Liver (tissue), 3 donors: ENCODE results near the gene CACNA1I.

Source experiments
- GABPA ChIP-seq, 2 donors: IDR thresholded peaks in 1 of 2; conservative IDR thresholded peaks in 1 of 2; 2 replicates each; pipeline ENCODE4 v1.6.1; 2016; ENCODE audit warnings: antibody characterized with exemption in 2 of 2, mild to moderate bottlenecking in 1 of 2, moderate library complexity in 1 of 2
- RXRA ChIP-seq, 2 donors: IDR thresholded peaks; 2 replicates each; pipeline ENCODE4 v1.6.1; 2017 to 2018; ENCODE audit warnings: antibody characterized with exemption in 2 of 2, mild to moderate bottlenecking in 1 of 2
- YY1 ChIP-seq: IDR thresholded peaks from 2 replicates; pipeline ENCODE4 v1.6.1; 2016; ENCODE audit warnings: antibody characterized with exemption, mild to moderate bottlenecking
- TF ChIP-seq, protein P1 (sequence below): fragments of 150-350 bp; IDR thresholded peaks from 2 replicates; pipeline ENCODE4 v1.5.1; 2017; ENCODE audit warnings: improper control_type of control experiment, low read depth, low read length; ENCODE audit not compliant: missing input control
- TF ChIP-seq, protein P2 (sequence below): IDR thresholded peaks from 2 replicates; pipeline ENCODE4 v1.6.1; 2016; ENCODE audit warnings: antibody characterized with exemption, mild to moderate bottlenecking
- TF ChIP-seq, protein P3 (sequence below): IDR thresholded peaks from 2 replicates; pipeline ENCODE4 v1.6.1; 2016; ENCODE audit warnings: antibody characterized with exemption
- donor health status: healthy.
- donor health status: healthy.

DNA sequence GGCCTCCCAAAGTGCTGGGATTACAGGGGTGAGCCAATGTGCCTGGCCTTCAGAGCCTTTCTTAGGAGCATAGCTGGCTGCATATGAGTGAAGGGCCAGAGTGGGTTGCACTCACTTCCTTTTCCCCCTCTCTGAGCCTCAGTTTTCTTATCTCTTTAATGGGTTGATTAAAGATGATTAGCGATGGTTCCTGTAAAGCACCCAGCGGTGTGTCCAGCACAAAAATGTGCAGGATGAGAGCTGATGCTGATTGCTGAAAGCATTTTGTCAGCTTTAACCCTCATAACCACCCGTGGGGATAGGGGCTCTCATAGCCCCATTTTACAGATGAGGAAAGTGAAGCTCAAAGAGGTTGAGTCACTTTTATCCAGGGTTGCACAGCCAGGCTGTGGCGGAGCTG, 5.5 kb downstream of the CACNA1I start:
- TF ChIP-seq, protein P1, sequence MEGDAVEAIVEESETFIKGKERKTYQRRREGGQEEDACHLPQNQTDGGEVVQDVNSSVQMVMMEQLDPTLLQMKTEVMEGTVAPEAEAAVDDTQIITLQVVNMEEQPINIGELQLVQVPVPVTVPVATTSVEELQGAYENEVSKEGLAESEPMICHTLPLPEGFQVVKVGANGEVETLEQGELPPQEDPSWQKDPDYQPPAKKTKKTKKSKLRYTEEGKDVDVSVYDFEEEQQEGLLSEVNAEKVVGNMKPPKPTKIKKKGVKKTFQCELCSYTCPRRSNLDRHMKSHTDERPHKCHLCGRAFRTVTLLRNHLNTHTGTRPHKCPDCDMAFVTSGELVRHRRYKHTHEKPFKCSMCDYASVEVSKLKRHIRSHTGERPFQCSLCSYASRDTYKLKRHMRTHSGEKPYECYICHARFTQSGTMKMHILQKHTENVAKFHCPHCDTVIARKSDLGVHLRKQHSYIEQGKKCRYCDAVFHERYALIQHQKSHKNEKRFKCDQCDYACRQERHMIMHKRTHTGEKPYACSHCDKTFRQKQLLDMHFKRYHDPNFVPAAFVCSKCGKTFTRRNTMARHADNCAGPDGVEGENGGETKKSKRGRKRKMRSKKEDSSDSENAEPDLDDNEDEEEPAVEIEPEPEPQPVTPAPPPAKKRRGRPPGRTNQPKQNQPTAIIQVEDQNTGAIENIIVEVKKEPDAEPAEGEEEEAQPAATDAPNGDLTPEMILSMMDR: no peak
- TF ChIP-seq, protein P2, sequence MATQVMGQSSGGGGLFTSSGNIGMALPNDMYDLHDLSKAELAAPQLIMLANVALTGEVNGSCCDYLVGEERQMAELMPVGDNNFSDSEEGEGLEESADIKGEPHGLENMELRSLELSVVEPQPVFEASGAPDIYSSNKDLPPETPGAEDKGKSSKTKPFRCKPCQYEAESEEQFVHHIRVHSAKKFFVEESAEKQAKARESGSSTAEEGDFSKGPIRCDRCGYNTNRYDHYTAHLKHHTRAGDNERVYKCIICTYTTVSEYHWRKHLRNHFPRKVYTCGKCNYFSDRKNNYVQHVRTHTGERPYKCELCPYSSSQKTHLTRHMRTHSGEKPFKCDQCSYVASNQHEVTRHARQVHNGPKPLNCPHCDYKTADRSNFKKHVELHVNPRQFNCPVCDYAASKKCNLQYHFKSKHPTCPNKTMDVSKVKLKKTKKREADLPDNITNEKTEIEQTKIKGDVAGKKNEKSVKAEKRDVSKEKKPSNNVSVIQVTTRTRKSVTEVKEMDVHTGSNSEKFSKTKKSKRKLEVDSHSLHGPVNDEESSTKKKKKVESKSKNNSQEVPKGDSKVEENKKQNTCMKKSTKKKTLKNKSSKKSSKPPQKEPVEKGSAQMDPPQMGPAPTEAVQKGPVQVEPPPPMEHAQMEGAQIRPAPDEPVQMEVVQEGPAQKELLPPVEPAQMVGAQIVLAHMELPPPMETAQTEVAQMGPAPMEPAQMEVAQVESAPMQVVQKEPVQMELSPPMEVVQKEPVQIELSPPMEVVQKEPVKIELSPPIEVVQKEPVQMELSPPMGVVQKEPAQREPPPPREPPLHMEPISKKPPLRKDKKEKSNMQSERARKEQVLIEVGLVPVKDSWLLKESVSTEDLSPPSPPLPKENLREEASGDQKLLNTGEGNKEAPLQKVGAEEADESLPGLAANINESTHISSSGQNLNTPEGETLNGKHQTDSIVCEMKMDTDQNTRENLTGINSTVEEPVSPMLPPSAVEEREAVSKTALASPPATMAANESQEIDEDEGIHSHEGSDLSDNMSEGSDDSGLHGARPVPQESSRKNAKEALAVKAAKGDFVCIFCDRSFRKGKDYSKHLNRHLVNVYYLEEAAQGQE: no peak
- TF ChIP-seq GABPA (IDR thresholded peaks at IDR 0.05 in 1 of 2, conservative IDR thresholded peaks at IDR 0.05 in 1 of 2): no peak
- TF ChIP-seq, protein P3, sequence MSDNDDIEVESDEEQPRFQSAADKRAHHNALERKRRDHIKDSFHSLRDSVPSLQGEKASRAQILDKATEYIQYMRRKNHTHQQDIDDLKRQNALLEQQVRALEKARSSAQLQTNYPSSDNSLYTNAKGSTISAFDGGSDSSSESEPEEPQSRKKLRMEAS: no peak
- TF ChIP-seq YY1: no peak
- TF ChIP-seq RXRA (IDR thresholded peaks at IDR 0.05): no peak
